IPS DF 6.9 (cell line): Measurements from ENCODE around the gene MMP28.

Experiments
- DNase-seq: peaks from one replicate; pipeline ENCODE4 v3.0.0-alpha.2; 2013; ENCODE audit warnings: low read depth, low spot score
- H3K27ac ChIP-seq: one replicate; pipeline ENCODE4 v1.5.1; 2013; ENCODE audit warnings: low read length, control low read depth
- H3K27me3 ChIP-seq: 2 replicates; pipeline ENCODE4 v1.6.1; 2013; ENCODE audit warnings: mild to moderate bottlenecking, low read length; ENCODE audit not compliant: control insufficient read depth, insufficient read depth
- H3K36me3 ChIP-seq: 2 replicates; pipeline ENCODE4 v1.6.1; 2013; ENCODE audit warnings: low read length; ENCODE audit not compliant: control insufficient read depth, insufficient read depth
- H3K4me1 ChIP-seq: 2 replicates; pipeline ENCODE4 v1.6.1; 2013; ENCODE audit warnings: low read length; ENCODE audit not compliant: control insufficient read depth, insufficient read depth
- H3K4me3 ChIP-seq: 2 replicates; pipeline ENCODE4 v1.5.1; 2013; ENCODE audit warnings: mild to moderate bottlenecking, low read length
- H3K9me3 ChIP-seq: 2 replicates; pipeline ENCODE4 v1.6.1; 2013; ENCODE audit warnings: low read length, inconsistent platforms; ENCODE audit not compliant: control insufficient read depth, insufficient read depth
- WGBS: extraction: QIAGEN DNeasy Blood & Tissue Kit; methylation state at CpG from one replicate; pipeline ENCODE4 v1.1.7; 2013; ENCODE audit warnings: mixed read lengths, missing lambda C conversion rate; ENCODE audit not compliant: insufficient read length, insufficient coverage; 5-methylcytosine and 5-hydroxymethylcytosine counted together

MMP28 gene, protein sequence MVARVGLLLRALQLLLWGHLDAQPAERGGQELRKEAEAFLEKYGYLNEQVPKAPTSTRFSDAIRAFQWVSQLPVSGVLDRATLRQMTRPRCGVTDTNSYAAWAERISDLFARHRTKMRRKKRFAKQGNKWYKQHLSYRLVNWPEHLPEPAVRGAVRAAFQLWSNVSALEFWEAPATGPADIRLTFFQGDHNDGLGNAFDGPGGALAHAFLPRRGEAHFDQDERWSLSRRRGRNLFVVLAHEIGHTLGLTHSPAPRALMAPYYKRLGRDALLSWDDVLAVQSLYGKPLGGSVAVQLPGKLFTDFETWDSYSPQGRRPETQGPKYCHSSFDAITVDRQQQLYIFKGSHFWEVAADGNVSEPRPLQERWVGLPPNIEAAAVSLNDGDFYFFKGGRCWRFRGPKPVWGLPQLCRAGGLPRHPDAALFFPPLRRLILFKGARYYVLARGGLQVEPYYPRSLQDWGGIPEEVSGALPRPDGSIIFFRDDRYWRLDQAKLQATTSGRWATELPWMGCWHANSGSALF

GRCh38 chr17:35795007-35795870 is at the start of gene MMP28:
Gene MMP28 (minus strand): TSS chr17:35795641. CDS start chr17:35795377, 264 bp downstream.
- Histone ChIP-seq H3K27me3 (peaks cover 27% of the 10 kb centered on the region), H3K9me3 (no peaks in the 10 kb centered on the region), H3K36me3 (peaks cover 4% of the 10 kb centered on the region; the same call in 1 of the 2 replicates), H3K4me1 (0 out of 2 replicates have a peak, but pooled peaks cover 1% of the 10 kb centered on the region), H3K4me3 (peak within 1 kb of the TSS; percentile 61; the same call in 1 of the 2 replicates), H3K27ac (no peak within 1 kb of the TSS)
- no CpG with 5 or more reads among the region's 89 CpGs for WGBS
- no peak for DNase-seq

DNA sequence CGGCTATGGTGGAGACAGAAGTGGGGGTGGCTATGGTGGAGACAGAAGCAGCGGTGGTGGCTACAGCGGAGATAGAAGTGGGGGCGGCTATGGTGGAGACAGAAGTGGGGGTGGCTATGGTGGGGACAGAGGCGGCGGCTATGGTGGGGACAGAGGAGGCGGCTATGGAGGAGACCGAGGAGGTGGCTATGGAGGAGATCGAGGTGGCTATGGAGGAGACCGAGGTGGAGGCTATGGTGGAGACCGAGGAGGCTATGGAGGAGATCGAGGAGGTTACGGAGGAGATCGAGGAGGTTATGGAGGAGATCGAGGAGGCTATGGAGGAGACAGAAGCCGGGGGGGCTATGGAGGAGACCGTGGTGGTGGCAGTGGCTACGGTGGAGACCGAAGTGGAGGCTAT is 49.1 kb upstream of the MMP28 start:
- no peak for DNase-seq
- H3K9me3 ChIP-seq: no peaks in the 10 kb centered on the region
- H3K27me3 ChIP-seq: no peaks in the 10 kb centered on the region
- H3K4me3 ChIP-seq: no peak overlapping the region
- H3K27ac ChIP-seq: no peak overlapping the region
- H3K36me3 ChIP-seq: peaks cover 32% of the 10 kb centered on the region
- H3K4me1 ChIP-seq: no peaks in the 10 kb centered on the region
- WGBS: 100% methylated on average over 5 of the region's 19 CpGs

- DNase-seq: no peak
- WGBS: no CpG with 5 or more reads among the region's 2 CpGs
- H3K4me3 ChIP-seq: no peak overlapping the region
- H3K27me3 ChIP-seq: no peaks in the 10 kb centered on the region
- H3K36me3 ChIP-seq: peaks cover 32% of the 10 kb centered on the region
- no peak overlapping the region for H3K27ac ChIP-seq
- H3K4me1 ChIP-seq: no peaks in the 10 kb centered on the region
- H3K9me3 ChIP-seq: no peaks in the 10 kb centered on the region
These were observed 48.3 kb upstream of the MMP28 start for GRCh38 chr17:35843698-35844097.

GRCh38 chr17:35842239-35842638 is 46.8 kb upstream of the MMP28 start:
- Histone ChIP-seq H3K27ac (no peak overlapping the region), H3K9me3 (no peaks in the 10 kb centered on the region), H3K4me3 (no peak overlapping the region), H3K4me1 (no peaks in the 10 kb centered on the region), H3K27me3 (no peaks in the 10 kb centered on the region), H3K36me3 (peaks cover 37% of the 10 kb centered on the region)
- 100% methylated on average over 1 of the region's 5 CpGs for WGBS
- no peak for DNase-seq

DNA sequence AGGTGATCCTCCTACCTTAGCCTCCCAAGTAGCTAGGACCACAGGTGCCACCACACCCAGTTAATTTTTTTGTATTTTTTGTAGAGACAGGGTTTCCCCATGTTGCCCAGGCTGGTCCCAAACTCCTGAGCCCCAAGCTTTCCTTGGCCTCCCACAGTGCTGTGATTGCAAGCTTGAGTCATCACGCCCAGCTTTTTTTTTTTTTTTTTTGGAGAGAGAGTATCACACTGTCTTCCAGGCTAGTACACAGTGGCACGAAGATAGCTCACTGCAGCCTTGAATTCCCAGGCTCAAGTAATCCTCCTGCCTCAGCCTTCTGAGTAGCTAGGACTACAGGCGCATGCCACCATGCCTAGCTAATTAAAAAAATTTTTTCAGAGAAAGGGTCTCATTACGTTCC is 46.1 kb upstream of the MMP28 start:
- Histone ChIP-seq H3K27me3 (no peaks in the 10 kb centered on the region), H3K9me3 (no peaks in the 10 kb centered on the region), H3K4me1 (no peaks in the 10 kb centered on the region), H3K27ac (no peak overlapping the region), H3K36me3 (peaks cover 40% of the 10 kb centered on the region), H3K4me3 (no peak overlapping the region)
- no CpG with 5 or more reads among the region's 4 CpGs for WGBS
- DNase-seq: no peak

- H3K27ac ChIP-seq: no peak overlapping the region
- H3K4me3 ChIP-seq: no peak overlapping the region
- H3K36me3 ChIP-seq: peaks cover 40% of the 10 kb centered on the region
- DNase-seq: no peak
- no CpG with 5 or more reads among the region's 3 CpGs for WGBS
- H3K27me3 ChIP-seq: no peaks in the 10 kb centered on the region
- H3K9me3 ChIP-seq: no peaks in the 10 kb centered on the region
- no peaks in the 10 kb centered on the region for H3K4me1 ChIP-seq
These were observed 45.7 kb upstream of the MMP28 start for GRCh38 chr17:35841101-35841500.

- DNase-seq: no peak
- no peaks in the 10 kb centered on the region for H3K4me1 ChIP-seq
- no peaks in the 10 kb centered on the region for H3K27me3 ChIP-seq
- no peak overlapping the region for H3K27ac ChIP-seq
- WGBS: no CpG with 5 or more reads among the region's 1 CpG
- H3K4me3 ChIP-seq: no peak overlapping the region
- peaks cover 10% of the 10 kb centered on the region; the same call in 1 of the 2 replicates for H3K36me3 ChIP-seq
- H3K9me3 ChIP-seq: no peaks in the 10 kb centered on the region
These were observed 29.8 kb upstream of the MMP28 start for GRCh38 chr17:35825206-35825605.

DNA sequence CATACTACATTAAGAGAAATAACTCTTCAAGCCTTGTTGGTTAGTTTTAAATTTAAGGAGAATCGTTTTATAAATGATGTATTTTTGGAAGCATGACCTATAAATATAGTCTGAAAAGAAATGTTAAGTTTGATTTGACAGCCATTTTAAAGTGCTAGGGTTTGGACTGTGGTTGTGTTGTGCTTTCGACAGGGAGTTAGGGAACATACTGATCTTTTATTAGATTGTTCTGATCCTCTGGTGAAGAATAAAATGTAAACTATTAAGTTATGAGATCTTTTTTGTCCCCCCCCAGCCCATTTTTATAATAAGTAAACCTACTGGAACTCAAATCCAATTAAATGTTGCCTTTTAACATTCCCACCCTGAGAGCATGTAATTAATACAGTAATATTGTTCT is 25.9 kb upstream of the MMP28 start:
- H3K9me3 ChIP-seq: no peaks in the 10 kb centered on the region
- DNase-seq: no peak
- peaks cover 13% of the 10 kb centered on the region; the same call in 1 of the 2 replicates for H3K36me3 ChIP-seq
- no peaks in the 10 kb centered on the region for H3K27me3 ChIP-seq
- no peaks in the 10 kb centered on the region for H3K4me1 ChIP-seq
- no peak overlapping the region for H3K4me3 ChIP-seq
- WGBS: 100% methylated on average over 1 of the region's 2 CpGs
- no peak overlapping the region for H3K27ac ChIP-seq

- no CpG with 5 or more reads among the region's 1 CpG for WGBS
- Histone ChIP-seq H3K36me3 (peaks cover 12% of the 10 kb centered on the region; the same call in 1 of the 2 replicates), H3K4me1 (no peaks in the 10 kb centered on the region), H3K27ac (no peak overlapping the region), H3K27me3 (no peaks in the 10 kb centered on the region), H3K4me3 (no peak overlapping the region), H3K9me3 (no peaks in the 10 kb centered on the region)
- DNase-seq: no peak
These were observed 24.0 kb upstream of the MMP28 start for GRCh38 chr17:35819455-35819854.

DNA sequence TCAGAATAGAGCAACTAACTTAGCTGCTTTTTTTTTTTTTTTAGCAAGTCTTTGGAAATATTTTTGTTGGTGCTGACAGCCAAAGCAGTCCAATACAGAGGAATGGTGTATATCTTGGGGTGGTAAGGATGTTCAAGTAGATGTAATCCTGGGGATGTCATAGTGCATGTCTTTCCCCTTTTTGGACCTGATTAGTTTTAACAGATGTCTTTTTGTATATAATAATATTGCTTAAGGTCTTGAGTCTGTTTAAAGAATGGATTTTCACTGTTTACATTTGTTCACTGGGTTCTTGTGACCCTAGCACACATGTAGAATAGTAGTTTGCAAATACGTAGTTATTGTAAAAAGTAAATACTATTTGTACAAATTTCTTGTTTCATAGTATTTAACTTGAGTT is 21.8 kb upstream of the MMP28 start:
- Histone ChIP-seq H3K27me3 (no peaks in the 10 kb centered on the region), H3K36me3 (peaks cover 8% of the 10 kb centered on the region; the same call in 1 of the 2 replicates), H3K4me3 (no peak overlapping the region), H3K9me3 (no peaks in the 10 kb centered on the region), H3K4me1 (no peaks in the 10 kb centered on the region), H3K27ac (no peak overlapping the region)
- WGBS: no CpG with 5 or more reads among the region's 1 CpG
- DNase-seq: no peak
